ENCODE data around the gene NCOA3.

Gene NCOA3

GRCh38 chr20:47527004-47527800, 25.5 kb downstream of the NCOA3 start:
- CTCF ChIA-PET: no interaction called here

GRCh38 chr20:47529840-47530239, 28.2 kb downstream of the NCOA3 start:
- TF ChIP-seq, protein P1, sequence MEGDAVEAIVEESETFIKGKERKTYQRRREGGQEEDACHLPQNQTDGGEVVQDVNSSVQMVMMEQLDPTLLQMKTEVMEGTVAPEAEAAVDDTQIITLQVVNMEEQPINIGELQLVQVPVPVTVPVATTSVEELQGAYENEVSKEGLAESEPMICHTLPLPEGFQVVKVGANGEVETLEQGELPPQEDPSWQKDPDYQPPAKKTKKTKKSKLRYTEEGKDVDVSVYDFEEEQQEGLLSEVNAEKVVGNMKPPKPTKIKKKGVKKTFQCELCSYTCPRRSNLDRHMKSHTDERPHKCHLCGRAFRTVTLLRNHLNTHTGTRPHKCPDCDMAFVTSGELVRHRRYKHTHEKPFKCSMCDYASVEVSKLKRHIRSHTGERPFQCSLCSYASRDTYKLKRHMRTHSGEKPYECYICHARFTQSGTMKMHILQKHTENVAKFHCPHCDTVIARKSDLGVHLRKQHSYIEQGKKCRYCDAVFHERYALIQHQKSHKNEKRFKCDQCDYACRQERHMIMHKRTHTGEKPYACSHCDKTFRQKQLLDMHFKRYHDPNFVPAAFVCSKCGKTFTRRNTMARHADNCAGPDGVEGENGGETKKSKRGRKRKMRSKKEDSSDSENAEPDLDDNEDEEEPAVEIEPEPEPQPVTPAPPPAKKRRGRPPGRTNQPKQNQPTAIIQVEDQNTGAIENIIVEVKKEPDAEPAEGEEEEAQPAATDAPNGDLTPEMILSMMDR (conservative IDR thresholded peaks at IDR 0.05; ENCODE audit: low read depth): no peak
- no peak for DNase-seq (ENCODE audit: low spot score)
- no peak overlapping the region for H3K27ac ChIP-seq
- CTCF ChIA-PET: interaction anchor here (0.6 kb wide), 2 partner anchors 42 to 249 kb away, joined by 3 read pairs; no protein-coding TSS in a partner anchor
- POLR2A ChIA-PET (ENCODE audit: low non-redundant PET): no interaction called here

More at GRCh38 chr20:47527004-47527800, 25.5 kb downstream of the NCOA3 start:
- H3K27ac ChIP-seq: no peak overlapping the region
- TF ChIP-seq, protein P1 (conservative IDR thresholded peaks at IDR 0.05; ENCODE audit: low read depth): no peak
- DNase-seq (ENCODE audit: low spot score): no peak
- POLR2A ChIA-PET (ENCODE audit: low non-redundant PET): interaction anchor here (0.7 kb wide), 1 partner anchor 50 kb away, joined by 3 read pairs; no protein-coding TSS in a partner anchor

- POLR2A ChIA-PET (ENCODE audit: low non-redundant PET): no interaction called here
These were observed 29.8 kb downstream of the NCOA3 start for GRCh38 chr20:47531458-47531857.

DNA sequence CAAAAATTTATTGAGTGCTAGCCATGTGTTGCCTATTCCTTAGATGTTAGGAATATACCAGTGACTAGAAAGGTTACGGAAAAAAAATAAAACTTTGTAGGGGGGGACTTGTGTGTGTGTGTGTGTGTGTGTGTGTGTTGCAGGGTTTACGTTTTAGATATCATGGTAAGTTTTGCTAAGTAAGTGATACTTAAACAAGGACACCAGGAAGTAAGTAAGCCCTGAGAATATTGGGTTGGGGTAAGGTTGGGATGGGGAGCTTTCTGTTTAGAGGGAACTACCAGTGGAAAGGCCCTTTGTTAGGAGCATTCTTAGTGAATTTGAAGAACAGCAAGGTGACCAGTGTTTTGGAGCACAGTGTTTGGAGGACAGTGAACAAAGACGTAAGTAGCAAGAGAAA, 30.3 kb downstream of the NCOA3 start:
- CTCF ChIA-PET: no interaction called here
- DNase-seq (ENCODE audit: low spot score): no peak
- TF ChIP-seq, protein P1 (conservative IDR thresholded peaks at IDR 0.05; ENCODE audit: low read depth): no peak
- POLR2A ChIA-PET (ENCODE audit: low non-redundant PET): no interaction called here
- no peak overlapping the region for H3K27ac ChIP-seq

More at GRCh38 chr20:47531458-47531857, 29.8 kb downstream of the NCOA3 start:
- TF ChIP-seq, protein P1 (conservative IDR thresholded peaks at IDR 0.05; ENCODE audit: low read depth): no peak
- no peak overlapping the region for H3K27ac ChIP-seq
- DNase-seq (ENCODE audit: low spot score): no peak
- CTCF ChIA-PET: no interaction called here

DNA sequence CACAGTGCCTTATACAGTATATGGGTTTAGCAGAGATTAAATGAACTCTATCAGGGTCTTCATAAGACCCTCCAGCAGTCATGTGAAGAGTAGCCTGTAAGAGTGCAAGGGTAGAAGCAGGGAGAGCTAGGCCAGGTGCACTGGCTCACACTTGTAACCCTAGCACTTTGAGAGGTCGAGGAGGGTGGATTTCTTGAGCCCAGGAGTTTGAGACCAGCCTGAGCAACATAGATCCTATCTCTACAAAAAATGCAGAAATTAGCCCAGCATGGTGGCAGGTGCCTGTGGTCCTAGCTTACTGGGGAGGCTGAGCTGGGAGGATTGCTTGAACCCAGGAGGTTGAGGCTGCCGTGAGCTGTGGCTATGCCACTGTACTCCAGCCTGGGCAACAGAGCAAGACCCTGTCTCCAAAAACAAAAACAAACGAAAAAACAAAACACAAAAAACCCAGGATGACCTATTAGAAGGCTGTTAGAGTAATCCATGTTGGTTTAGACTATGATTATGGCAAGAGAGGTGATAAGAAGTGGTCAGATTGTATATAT, 31.9 kb downstream of the NCOA3 start:
- CTCF ChIA-PET: interaction anchor here (0.7 to 0.8 kb wide), 2 partner anchors 9 to 18 kb away, joined by 4 to 5 read pairs; no protein-coding TSS in a partner anchor
- H3K27ac ChIP-seq: no peak overlapping the region
- POLR2A ChIA-PET (ENCODE audit: low non-redundant PET): interaction anchor here (0.7 kb wide), 1 partner anchor 207 kb away, joined by 3 read pairs; no protein-coding TSS in a partner anchor
- TF ChIP-seq, protein P1 (conservative IDR thresholded peaks at IDR 0.05; ENCODE audit: low read depth): no peak
- DNase-seq (ENCODE audit: low spot score): no peak

DNA sequence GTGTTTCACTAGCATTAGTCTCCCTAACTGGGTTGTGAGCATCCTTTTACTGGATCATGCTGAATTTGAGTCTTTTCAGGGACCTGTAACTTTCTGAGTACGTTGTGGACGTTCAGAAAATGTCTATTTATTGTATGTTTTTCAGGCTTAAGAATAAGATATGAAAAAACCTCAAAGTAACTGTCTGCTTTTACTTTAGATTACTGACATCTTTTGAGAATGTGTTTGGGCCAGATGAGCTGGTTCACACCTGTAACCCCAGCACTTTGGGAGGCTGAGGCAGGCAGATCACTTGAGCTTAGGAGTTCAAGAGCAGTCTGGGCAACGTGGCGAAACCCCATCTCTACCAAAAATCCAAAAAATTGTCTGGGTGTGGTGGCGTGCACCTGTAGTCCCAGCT, 32.7 kb downstream of the NCOA3 start:
- H3K27ac ChIP-seq: no peak overlapping the region
- ChIA-PET CTCF (interaction anchor here (0.7 kb wide), 1 partner anchor 86 kb away, joined by 3 read pairs; no protein-coding TSS in a partner anchor), POLR2A (ENCODE audit: low non-redundant PET) (no interaction called here)
- TF ChIP-seq, protein P1 (conservative IDR thresholded peaks at IDR 0.05; ENCODE audit: low read depth): no peak
- DNase-seq (ENCODE audit: low spot score): no peak
